Measurements from ENCODE around the gene DISP1. TPM values are rescaled to one million over a fixed set of nuclear protein-coding genes. Genes with fewer than 3 reads are reported as not detected.
A peak's percentile ranks its signal among the peaks of the same experiment; 100 is the strongest.

Gene DISP1
- total and polyA plus RNA-seq, 10 of the 15 experiments (the other 5 are each of a cell fraction or from before 2014, with no cell fraction given): 0.11 to 1.4 (median 0.72) TPM

DNA sequence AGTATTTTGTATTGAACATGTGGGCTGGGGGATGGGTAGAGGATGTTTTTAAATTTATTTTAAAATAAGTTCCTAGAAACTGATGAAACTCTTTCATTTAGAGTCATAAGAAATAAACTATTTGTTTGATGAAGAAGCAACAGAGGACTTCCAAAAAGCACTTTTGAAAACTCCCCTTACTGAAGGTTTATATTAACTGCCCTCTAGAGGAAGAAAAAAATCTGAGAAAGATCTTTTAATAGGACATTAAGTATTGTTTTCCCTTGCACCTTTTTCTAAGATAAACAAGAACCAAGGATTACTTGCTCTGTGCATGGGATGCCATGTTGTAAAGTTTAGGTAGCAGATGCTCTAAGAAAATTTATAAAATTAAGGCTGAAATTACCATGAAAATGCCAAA lies 14.1 kb downstream of the DISP1 start:
- intact Hi-C loops (cut with micrococcal nuclease; ENCODE audit: unreplicated experiment) (no loop called here), in situ Hi-C loops (cut with MboI) (no loop called here)
- ChIA-PET RAD21 (ENCODE audit: unreplicated experiment) (no interaction called here), SMC1A (ENCODE audit: uncharacterized antibody, unreplicated experiment) (interaction anchor here (1.7 kb wide), 1 partner anchor 31 kb away, joined by 4 read pairs; no protein-coding TSS in a partner anchor), POLR2A (no interaction called here), CTCF (interaction anchor here (0.9 to 1.7 kb wide), 2 partner anchors 90 to 92 kb away, joined by 3 to 6 read pairs; partner anchors contain the start of gene FAM177B)
- Histone ChIP-seq H4K20me1 (ENCODE audit: control insufficient read depth, insufficient read depth) (no peaks in the 10 kb centered on the region), H3K4me3 (no peak overlapping the region), H3K79me2 (ENCODE audit: control insufficient read depth, insufficient read depth, low read length) (no peaks in the 10 kb centered on the region), H3K4me1 (ENCODE audit: control insufficient read depth, insufficient read depth, low read length) (no peaks in the 10 kb centered on the region), H3K9ac (ENCODE audit: control insufficient read depth, insufficient read depth, low read length) (no peak overlapping the region), H3K27me3 (replicated peaks in 1 of 2; ENCODE audit: control insufficient read depth in 2 of 2, insufficient read depth in 2 of 2, low read length in 1 of 2) (no peaks in the 10 kb centered on the region), H2AFZ (ENCODE audit: control insufficient read depth, low read depth, low read length) (no peak overlapping the region), H3K36me3 (ENCODE audit: control insufficient read depth in 2 of 2, insufficient read depth in 2 of 2, low read length in 1 of 2) (no peaks in the 10 kb centered on the region), H3K4me2 (ENCODE audit: control insufficient read depth, insufficient read depth) (no peak overlapping the region), H3K9me3 (replicated peaks; ENCODE audit: control insufficient read depth, insufficient read depth, low read length) (no peaks in the 10 kb centered on the region), H3K27ac (ENCODE audit: control insufficient read depth, insufficient read depth) (no peak overlapping the region)
- FAIRE-seq (no peak), DNase-seq (ENCODE audit: low read depth, low spot score) (no peak), ATAC-seq (no peak)
- no peak for TF ChIP-seq NFXL1 (IDR thresholded peaks at IDR 0.05; ENCODE audit: borderline replicate concordance)
- TF ChIP-seq, protein P1, sequence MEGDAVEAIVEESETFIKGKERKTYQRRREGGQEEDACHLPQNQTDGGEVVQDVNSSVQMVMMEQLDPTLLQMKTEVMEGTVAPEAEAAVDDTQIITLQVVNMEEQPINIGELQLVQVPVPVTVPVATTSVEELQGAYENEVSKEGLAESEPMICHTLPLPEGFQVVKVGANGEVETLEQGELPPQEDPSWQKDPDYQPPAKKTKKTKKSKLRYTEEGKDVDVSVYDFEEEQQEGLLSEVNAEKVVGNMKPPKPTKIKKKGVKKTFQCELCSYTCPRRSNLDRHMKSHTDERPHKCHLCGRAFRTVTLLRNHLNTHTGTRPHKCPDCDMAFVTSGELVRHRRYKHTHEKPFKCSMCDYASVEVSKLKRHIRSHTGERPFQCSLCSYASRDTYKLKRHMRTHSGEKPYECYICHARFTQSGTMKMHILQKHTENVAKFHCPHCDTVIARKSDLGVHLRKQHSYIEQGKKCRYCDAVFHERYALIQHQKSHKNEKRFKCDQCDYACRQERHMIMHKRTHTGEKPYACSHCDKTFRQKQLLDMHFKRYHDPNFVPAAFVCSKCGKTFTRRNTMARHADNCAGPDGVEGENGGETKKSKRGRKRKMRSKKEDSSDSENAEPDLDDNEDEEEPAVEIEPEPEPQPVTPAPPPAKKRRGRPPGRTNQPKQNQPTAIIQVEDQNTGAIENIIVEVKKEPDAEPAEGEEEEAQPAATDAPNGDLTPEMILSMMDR (IDR thresholded peaks at IDR 0.05 in 2 of 3, conservative IDR thresholded peaks at IDR 0.05 in 1 of 3; ENCODE audit: control insufficient read depth in 2 of 3, extremely low read depth in 1 of 3, insufficient read depth in 1 of 3, low read depth in 3 of 3, low read length in 3 of 3): peak in 1 of 3 experiments; percentile 12; a peak in 1 of 6 replicates
- no TSS peak for BruUV-seq (replicated peaks)

DNA sequence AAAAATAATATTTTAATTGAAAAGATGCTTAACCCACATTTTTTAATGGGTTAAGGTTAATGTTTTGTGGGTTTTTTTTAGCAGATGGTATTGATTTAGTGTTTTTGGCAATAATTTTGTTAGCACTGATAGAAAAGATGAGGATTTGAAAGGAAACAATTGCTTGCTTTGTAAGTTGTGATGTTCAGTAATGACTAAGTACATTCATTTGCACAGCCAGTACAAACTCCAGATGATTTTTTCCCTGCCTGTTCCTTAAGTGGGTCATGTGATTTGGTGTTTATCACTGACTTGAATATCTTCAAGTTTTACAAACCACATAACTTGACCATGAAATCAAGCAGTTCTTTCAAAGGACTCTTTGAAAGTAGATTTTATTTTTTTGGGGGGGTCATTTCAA lies 15.0 kb downstream of the DISP1 start:
- Histone ChIP-seq H3K27me3 (replicated peaks in 1 of 2; ENCODE audit: control insufficient read depth in 2 of 2, insufficient read depth in 2 of 2, low read length in 1 of 2) (no peaks in the 10 kb centered on the region), H3K27ac (ENCODE audit: control insufficient read depth, insufficient read depth) (no peak overlapping the region), H3K4me2 (ENCODE audit: control insufficient read depth, insufficient read depth) (no peak overlapping the region), H3K9ac (ENCODE audit: control insufficient read depth, insufficient read depth, low read length) (no peak overlapping the region), H3K36me3 (ENCODE audit: control insufficient read depth in 2 of 2, insufficient read depth in 2 of 2, low read length in 1 of 2) (no peaks in the 10 kb centered on the region), H3K9me3 (replicated peaks; ENCODE audit: control insufficient read depth, insufficient read depth, low read length) (no peaks in the 10 kb centered on the region), H3K4me1 (ENCODE audit: control insufficient read depth, insufficient read depth, low read length) (no peaks in the 10 kb centered on the region), H2AFZ (ENCODE audit: control insufficient read depth, low read depth, low read length) (no peak overlapping the region), H3K79me2 (ENCODE audit: control insufficient read depth, insufficient read depth, low read length) (no peaks in the 10 kb centered on the region), H4K20me1 (ENCODE audit: control insufficient read depth, insufficient read depth) (no peaks in the 10 kb centered on the region), H3K4me3 (no peak overlapping the region)
- no TSS peak for BruUV-seq (replicated peaks)
- SMC1A ChIA-PET (ENCODE audit: uncharacterized antibody, unreplicated experiment): interaction anchor here (0.7 kb wide), 1 partner anchor 506 kb away, joined by 3 read pairs; no protein-coding TSS in a partner anchor
- FAIRE-seq (peak; percentile 27), DNase-seq (ENCODE audit: low read depth, low spot score) (no peak), ATAC-seq (no peak)
- POLR2A ChIA-PET: no interaction called here
- in situ Hi-C loops (cut with MboI): no loop called here
- intact Hi-C loops (cut with micrococcal nuclease; ENCODE audit: unreplicated experiment): no loop called here
- CTCF ChIA-PET: no interaction called here
- RAD21 ChIA-PET (ENCODE audit: unreplicated experiment): interaction anchor here (0.6 kb wide), 1 partner anchor 229 kb away, joined by 3 read pairs; no protein-coding TSS in a partner anchor
- TF ChIP-seq WRNIP1 (IDR thresholded peaks at IDR 0.05; ENCODE audit: borderline replicate concordance, low read depth, low read length) (no peak), ZNF384 (IDR thresholded peaks at IDR 0.05; ENCODE audit: borderline replicate concordance, low read depth, low read length) (no peak), CREM (IDR thresholded peaks at IDR 0.05; ENCODE audit: low read depth) (no peak)
- TF ChIP-seq, protein P2, sequence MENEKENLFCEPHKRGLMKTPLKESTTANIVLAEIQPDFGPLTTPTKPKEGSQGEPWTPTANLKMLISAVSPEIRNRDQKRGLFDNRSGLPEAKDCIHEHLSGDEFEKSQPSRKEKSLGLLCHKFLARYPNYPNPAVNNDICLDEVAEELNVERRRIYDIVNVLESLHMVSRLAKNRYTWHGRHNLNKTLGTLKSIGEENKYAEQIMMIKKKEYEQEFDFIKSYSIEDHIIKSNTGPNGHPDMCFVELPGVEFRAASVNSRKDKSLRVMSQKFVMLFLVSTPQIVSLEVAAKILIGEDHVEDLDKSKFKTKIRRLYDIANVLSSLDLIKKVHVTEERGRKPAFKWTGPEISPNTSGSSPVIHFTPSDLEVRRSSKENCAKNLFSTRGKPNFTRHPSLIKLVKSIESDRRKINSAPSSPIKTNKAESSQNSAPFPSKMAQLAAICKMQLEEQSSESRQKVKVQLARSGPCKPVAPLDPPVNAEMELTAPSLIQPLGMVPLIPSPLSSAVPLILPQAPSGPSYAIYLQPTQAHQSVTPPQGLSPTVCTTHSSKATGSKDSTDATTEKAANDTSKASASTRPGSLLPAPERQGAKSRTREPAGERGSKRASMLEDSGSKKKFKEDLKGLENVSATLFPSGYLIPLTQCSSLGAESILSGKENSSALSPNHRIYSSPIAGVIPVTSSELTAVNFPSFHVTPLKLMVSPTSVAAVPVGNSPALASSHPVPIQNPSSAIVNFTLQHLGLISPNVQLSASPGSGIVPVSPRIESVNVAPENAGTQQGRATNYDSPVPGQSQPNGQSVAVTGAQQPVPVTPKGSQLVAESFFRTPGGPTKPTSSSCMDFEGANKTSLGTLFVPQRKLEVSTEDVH (IDR thresholded peaks at IDR 0.05; ENCODE audit: low read depth, partially characterized antibody): no peak
- TF ChIP-seq, protein P3, sequence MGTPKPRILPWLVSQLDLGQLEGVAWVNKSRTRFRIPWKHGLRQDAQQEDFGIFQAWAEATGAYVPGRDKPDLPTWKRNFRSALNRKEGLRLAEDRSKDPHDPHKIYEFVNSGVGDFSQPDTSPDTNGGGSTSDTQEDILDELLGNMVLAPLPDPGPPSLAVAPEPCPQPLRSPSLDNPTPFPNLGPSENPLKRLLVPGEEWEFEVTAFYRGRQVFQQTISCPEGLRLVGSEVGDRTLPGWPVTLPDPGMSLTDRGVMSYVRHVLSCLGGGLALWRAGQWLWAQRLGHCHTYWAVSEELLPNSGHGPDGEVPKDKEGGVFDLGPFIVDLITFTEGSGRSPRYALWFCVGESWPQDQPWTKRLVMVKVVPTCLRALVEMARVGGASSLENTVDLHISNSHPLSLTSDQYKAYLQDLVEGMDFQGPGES (IDR thresholded peaks at IDR 0.05): no peak
- TF ChIP-seq, protein P4, sequence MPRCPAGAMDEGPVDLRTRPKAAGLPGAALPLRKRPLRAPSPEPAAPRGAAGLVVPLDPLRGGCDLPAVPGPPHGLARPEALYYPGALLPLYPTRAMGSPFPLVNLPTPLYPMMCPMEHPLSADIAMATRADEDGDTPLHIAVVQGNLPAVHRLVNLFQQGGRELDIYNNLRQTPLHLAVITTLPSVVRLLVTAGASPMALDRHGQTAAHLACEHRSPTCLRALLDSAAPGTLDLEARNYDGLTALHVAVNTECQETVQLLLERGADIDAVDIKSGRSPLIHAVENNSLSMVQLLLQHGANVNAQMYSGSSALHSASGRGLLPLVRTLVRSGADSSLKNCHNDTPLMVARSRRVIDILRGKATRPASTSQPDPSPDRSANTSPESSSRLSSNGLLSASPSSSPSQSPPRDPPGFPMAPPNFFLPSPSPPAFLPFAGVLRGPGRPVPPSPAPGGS (IDR thresholded peaks at IDR 0.05; ENCODE audit: borderline replicate concordance, insufficient read depth, low read depth, low read length, poor library complexity, severe bottlenecking): no peak

All from GM12878 (cell line).